Fibroblast of mammary gland (primary cell): ENCODE measurements around the gene G6PC3.

Experiments
- DNase-seq: peaks from one replicate; pipeline ENCODE4 v3.0.0-alpha.2; 2010; ENCODE audit warnings: low read depth
- H3K4me3 ChIP-seq: 2 replicates; pipeline ENCODE4 v1.5.1; 2011; ENCODE audit warnings: low read depth, mild to moderate bottlenecking, low read length, moderate library complexity; ENCODE audit not compliant: control insufficient read depth
- CTCF ChIP-seq: conservative IDR thresholded peaks from 2 replicates; pipeline ENCODE4 v1.5.1; 2011; ENCODE audit warnings: low read depth, low read length, inconsistent platforms; ENCODE audit not compliant: control insufficient read depth, insufficient read depth

G6PC3 gene

GRCh38 chr17:44077595-44077909, 7.0 kb downstream of the G6PC3 start:
- DNase-seq: no peak
- no peak for TF ChIP-seq CTCF
- no peak overlapping the region for H3K4me3 ChIP-seq

GRCh38 chr17:44078412-44078811, 7.9 kb downstream of the G6PC3 start:
- no peak for DNase-seq
- no peak for TF ChIP-seq CTCF

GRCh38 chr17:44079877-44080821, 9.6 kb downstream of the G6PC3 start:
- no peak for TF ChIP-seq CTCF
- H3K4me3 ChIP-seq: no peak overlapping the region
- no peak for DNase-seq

More at GRCh38 chr17:44078412-44078811, 7.9 kb downstream of the G6PC3 start:
- no peak overlapping the region for H3K4me3 ChIP-seq

- no peak overlapping the region for H3K4me3 ChIP-seq
- TF ChIP-seq CTCF: no peak
- peak; percentile 70 for DNase-seq
Measured at GRCh38 chr17:44081681-44082080, 11.1 kb downstream of the G6PC3 start.

- DNase-seq: no peak
- TF ChIP-seq CTCF: no peak
Measured at GRCh38 chr17:44082256-44082927, 11.9 kb downstream of the G6PC3 start.

GRCh38 chr17:44083250-44083849, 12.8 kb downstream of the G6PC3 start:
- no peak overlapping the region for H3K4me3 ChIP-seq
- DNase-seq: no peak
- TF ChIP-seq CTCF: peak; percentile 26

More at GRCh38 chr17:44082256-44082927, 11.9 kb downstream of the G6PC3 start:
- H3K4me3 ChIP-seq: no peak overlapping the region
